Fibroblast of the aortic adventitia (primary cell): Measurements from ENCODE around the gene SLC22A2. TPM values are rescaled to one million over a fixed set of nuclear protein-coding genes. Genes with fewer than 3 reads are reported as not detected.

Source experiments
- DNase-seq: peaks from one replicate; pipeline ENCODE4 v3.0.0-alpha.2; 2010; ENCODE audit warnings: low read depth
- H3K4me3 ChIP-seq: 2 replicates; pipeline ENCODE4 v1.5.1; 2011; ENCODE audit warnings: low read depth, mild to moderate bottlenecking, control low read depth, low read length, moderate library complexity
- total RNA-seq: library from RNA; depleted of rRNA; stranded (reverse); fragments of >200 nt; gene quantifications from 2 replicates; pipeline ENCODE4 v1.2.3, GENCODE V29; 2012; ENCODE audit warnings: low replicate concordance
- TF ChIP-seq, protein P1 (sequence below): IDR thresholded peaks from 2 replicates; pipeline ENCODE4 v1.5.1; 2011; ENCODE audit warnings: mild to moderate bottlenecking, low read length, control low read depth, inconsistent platforms; ENCODE audit not compliant: insufficient read depth

SLC22A2 gene
- total RNA-seq, 1 donor, result not detected

DNA sequence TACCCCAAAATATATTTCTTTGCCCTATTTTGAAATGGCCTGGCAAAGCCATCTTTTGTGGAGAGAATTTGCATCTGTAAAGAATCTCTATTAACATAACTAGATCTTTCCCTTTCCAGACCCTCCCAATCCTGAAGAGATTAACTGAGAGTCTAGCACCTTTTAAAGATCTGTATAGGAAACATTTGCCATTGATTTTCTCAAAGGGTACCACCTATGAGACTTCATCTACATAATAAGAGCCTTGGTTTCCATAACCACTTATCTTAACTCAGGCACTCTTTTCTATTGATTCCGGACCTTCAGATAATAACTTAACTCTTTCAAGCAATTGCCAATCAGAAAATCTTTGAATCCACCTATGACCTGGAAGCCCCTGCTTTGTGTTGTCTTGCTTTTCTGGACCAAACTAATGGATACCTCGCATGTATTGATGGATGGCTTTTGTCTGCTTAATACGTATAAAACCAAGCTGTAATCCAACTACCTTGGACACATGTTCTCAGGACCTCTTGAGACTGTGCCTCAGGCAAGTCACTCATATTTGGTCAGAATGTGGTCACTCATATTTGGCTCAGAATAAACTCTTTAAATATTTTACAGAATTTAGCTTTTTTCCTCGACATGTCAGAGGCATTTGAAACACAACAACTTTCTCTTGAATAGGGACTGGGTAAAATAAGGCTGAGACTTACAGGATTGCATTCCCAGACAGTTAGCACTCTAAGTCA lies 31.4 kb downstream of the SLC22A2 start:
- DNase-seq, result no peak
- no peak overlapping the region for H3K4me3 ChIP-seq
- TF ChIP-seq, protein P1, sequence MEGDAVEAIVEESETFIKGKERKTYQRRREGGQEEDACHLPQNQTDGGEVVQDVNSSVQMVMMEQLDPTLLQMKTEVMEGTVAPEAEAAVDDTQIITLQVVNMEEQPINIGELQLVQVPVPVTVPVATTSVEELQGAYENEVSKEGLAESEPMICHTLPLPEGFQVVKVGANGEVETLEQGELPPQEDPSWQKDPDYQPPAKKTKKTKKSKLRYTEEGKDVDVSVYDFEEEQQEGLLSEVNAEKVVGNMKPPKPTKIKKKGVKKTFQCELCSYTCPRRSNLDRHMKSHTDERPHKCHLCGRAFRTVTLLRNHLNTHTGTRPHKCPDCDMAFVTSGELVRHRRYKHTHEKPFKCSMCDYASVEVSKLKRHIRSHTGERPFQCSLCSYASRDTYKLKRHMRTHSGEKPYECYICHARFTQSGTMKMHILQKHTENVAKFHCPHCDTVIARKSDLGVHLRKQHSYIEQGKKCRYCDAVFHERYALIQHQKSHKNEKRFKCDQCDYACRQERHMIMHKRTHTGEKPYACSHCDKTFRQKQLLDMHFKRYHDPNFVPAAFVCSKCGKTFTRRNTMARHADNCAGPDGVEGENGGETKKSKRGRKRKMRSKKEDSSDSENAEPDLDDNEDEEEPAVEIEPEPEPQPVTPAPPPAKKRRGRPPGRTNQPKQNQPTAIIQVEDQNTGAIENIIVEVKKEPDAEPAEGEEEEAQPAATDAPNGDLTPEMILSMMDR, result no peak

DNA sequence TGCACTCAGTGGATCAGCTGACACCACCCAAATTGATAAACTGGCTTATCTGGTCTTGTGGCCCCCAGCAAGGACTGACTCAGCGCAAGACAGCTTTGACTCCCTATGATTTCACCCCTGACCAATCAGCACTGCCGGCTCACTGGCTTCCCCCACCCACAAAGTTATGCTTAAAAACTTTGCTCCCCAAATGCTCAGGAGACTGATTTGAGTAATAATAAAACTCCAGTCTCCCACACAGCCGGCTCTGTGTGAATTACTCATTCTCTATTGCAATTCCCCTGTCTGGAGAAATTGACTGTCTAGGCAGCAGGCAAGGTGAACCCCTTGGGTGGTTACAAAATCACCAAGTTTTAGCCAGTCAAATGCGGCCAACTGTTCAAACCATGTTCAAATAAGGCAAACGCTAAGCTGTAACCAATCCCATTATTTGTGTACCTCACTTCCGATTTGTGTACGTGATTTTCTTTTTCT lies 32.5 kb downstream of the SLC22A2 start:
- H3K4me3 ChIP-seq, result no peak overlapping the region
- no peak for DNase-seq
- TF ChIP-seq, protein P1, result no peak

DNA sequence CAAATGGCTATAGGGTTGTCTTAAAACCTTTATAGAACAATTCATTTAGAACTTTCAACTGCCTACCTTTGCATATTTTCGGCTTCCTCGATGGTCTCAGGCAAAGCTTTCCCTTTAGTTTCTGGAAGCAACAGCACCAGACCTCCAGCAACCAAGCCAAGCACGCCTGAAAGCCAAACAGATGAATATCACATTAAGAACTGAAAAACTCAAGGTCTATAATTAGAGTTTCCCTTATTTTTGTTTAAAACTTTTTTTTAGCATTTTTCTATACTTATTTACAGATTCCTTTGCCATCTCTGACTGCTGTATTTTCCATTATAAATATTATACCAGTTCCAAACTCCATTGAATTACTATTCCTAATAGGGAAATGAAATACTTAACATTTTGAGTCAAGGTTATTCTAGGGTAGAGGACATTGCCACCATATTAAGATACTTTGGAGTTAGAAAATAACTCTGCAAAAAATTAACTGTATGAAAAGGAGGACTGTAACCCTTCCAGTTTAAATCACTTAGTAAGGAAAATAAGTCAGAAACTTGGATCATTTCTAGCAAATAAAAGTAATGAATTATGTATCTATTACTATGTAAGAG lies 33.9 kb downstream of the SLC22A2 start:
- no peak overlapping the region for H3K4me3 ChIP-seq
- TF ChIP-seq, protein P1, result no peak
- no peak for DNase-seq

DNA sequence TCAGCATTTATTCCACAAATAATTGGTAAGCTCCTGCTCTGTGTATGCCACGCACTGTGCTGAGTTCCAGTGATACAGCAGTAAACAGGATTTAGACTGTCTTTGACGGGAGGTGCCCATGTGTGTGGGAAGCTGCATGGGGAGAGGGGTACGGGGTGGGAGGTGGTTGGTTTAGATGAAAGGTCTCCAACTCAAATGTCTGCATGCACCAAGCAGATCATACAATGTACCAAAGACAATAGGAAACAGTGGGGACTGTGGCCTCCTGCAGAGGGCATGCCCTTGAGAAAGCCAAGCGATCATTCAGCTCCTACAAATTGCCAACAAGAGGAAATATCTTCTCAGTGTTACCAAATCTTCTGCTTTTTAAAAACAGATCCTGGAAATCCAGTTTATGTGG lies 36.1 kb downstream of the SLC22A2 start:
- no peak for DNase-seq
- no peak overlapping the region for H3K4me3 ChIP-seq
- TF ChIP-seq, protein P1, result no peak

DNA sequence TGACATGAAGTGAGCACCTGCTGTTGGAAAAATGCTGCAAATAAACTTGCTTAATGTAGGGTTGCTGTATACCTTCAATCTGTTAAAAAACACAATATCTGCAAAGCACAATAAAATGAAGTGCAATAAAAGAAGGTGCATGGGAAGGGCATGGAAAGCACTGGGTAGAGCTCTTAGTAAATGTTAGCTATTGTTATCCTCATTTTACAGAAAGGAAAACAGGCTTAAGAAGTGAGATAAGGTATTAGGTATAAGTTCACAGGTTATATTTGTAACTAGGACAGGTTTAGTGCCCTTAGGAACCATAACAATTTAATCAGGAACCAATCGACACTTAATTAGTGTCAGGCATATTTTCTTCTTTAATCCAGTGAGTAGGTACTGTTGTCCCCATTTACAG lies 36.7 kb downstream of the SLC22A2 start:
- TF ChIP-seq, protein P1, result no peak
- H3K4me3 ChIP-seq, result no peak overlapping the region
- DNase-seq, result no peak

DNA sequence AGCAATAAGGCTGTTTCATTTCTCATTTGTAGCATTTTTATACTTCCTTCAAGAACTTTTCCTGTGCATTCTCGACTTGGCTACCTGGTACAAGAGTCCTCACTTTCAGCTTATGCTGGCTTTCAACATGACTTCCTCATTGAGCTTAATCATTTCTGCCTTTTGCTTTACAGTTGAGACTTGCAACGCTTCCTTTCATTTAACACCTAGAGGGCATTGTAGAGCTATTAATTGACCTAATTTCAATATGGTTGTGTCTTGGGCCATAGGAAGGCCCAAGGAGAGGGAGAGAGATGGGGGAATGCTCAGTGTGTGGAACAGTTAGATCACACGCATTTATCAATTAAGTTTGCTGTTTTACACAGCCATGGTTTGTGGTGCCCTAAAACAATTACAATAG lies 37.2 kb downstream of the SLC22A2 start:
- TF ChIP-seq, protein P1, result no peak
- no peak overlapping the region for H3K4me3 ChIP-seq
- no peak for DNase-seq

DNA sequence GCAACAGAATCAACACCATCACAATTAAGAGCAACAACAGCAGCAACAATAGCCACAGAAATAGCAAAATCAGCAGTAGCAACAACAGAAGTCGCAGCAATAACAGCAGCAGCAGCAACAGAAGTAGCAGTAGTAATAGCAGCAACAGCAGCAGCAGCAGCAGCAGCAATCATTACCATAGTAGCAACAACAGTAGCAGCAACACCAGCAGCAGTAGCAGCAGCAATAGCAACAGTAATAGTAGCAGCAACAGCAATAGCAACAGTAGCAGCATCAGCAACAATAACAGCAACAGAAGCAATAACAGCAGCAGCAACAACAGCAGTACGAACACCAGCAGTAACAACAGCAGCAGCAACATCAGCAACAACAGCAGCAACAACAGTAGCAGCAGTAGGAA lies 39.8 kb downstream of the SLC22A2 start:
- H3K4me3 ChIP-seq, result no peak overlapping the region
- no peak for DNase-seq
- TF ChIP-seq, protein P1, result no peak
